Stimulated activated CD8-positive, alpha-beta memory T cell treated with anti-CD3 and anti-CD28 coated beads, Interleukin-2, amount 100 ng/mL, for 48 hours (primary cell): ENCODE measurements around the gene TMEM178B.
"Not testable (repeated sequence)": the region's sequence is repeated elsewhere in the genome, so short reads cannot be mapped to it uniquely, and the experiment has no call there.

Experiments
- DNase-seq, 2 donors: peaks; one replicate each; pipeline ENCODE4 v3.0.0-alpha.2; 2020; ENCODE audit warnings: low read depth in 2 of 2

TMEM178B gene

GRCh38 chr7:141073641-141074161, at the start of gene TMEM178B:
Gene TMEM178B, plus strand, starts transcription at chr7:141074064.
- DNase-seq: no peak

DNA sequence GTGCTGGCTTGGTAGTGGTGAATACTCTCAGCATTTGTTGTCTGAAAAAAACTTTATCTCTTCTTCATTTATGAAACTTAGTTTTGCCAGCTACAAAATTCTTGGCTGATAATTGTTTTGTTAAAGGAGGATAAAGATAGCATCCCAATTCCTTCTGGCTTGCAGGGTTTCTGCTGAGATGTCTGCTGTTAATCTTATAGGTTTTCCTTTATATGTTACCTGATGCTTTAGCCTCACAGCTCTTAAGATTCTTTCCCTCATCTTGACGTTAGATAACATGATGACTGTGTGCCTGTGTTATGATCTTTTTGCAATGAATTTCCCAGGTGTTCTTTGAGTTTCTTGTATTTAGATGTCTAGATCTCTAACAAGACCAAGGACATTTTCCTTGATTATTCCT, 49.2 kb upstream of the TMEM178B start:
- DNase-seq: no peak

DNA sequence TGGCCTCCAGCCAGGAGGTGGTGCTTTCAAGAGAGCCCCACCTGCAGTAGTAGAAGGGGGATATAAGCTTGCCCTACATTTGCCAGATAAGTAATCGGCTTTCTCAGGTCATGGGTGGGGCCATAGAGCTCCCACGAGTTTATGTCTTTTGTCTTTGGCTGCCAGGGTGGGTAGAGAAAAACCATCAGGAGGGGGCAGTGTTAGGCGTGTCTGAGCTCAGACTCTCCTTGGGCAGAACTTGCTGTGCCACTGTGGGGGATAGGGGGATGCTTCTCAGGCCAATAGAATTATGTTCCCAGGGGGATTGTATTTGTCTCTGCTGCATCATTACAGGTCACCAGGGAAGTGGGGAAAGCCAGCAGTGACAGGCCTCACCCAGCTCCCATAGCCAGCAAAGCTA, 46.8 kb upstream of the TMEM178B start:
- no peak for DNase-seq

DNA sequence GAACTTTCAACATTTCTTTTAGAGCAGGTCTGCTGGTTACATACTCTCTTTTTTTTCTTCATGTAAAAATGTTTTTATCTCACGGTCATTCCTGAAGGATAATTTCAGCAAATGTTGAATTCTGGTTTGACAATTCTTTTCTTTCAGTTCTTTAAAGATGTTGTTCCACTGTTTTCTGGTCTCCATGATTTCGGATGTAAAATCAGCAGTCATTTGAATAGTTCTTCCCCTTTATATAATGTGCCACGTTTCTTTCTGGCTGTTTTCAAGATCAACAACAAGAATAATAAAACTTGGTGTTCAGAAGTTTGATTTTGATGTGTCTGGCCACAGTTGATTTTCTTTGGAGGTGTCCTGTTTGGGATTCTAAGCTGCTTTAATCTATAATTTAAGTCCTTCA, 45.1 kb upstream of the TMEM178B start:
- DNase-seq: no peak

- not testable (repeated sequence) for DNase-seq
Observed at GRCh38 chr7:141032539-141033323, 41.1 kb upstream of the TMEM178B start.

DNA sequence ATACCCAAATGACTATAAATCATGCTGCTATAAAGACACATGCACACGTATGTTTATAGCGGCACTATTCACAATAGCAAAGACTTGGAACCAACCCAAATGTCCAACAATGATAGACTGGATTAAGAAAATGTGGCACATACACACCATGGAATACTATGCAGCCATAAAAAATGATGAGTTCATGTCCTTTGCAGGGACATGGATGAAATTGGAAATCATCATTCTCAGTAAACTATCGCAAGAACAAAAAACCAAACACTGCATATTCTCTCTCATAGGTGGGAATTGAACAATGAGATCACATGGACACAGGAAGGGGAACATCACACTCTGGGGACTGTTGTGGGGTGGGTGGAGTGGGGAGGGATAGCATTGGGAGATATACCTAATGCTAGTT, 35.8 kb upstream of the TMEM178B start:
- DNase-seq: not testable (repeated sequence)

DNA sequence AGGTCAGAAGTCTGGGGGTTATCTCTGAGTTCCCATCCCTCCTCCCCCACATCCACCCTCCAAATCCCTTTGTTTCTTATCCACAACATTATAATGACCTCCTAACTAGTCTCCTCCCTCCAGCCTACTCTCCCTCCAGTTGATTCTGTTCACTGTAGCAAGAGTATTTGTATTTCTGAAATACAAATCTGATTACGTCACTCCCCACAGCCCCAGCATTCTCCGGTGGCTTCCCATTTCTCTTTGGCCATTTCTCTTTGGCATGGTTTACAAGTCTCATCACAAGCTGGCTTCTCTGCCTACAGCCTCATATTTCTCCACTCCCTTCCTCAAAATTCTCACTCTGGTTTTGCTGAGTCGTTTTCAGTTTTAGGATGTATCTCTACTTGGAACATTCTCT, 34.5 kb upstream of the TMEM178B start:
- no peak for DNase-seq

- DNase-seq: no peak
Observed at GRCh38 chr7:141042222-141043193, 31.4 kb upstream of the TMEM178B start.

- DNase-seq: no peak
Observed at GRCh38 chr7:141043616-141044015, 30.2 kb upstream of the TMEM178B start.

DNA sequence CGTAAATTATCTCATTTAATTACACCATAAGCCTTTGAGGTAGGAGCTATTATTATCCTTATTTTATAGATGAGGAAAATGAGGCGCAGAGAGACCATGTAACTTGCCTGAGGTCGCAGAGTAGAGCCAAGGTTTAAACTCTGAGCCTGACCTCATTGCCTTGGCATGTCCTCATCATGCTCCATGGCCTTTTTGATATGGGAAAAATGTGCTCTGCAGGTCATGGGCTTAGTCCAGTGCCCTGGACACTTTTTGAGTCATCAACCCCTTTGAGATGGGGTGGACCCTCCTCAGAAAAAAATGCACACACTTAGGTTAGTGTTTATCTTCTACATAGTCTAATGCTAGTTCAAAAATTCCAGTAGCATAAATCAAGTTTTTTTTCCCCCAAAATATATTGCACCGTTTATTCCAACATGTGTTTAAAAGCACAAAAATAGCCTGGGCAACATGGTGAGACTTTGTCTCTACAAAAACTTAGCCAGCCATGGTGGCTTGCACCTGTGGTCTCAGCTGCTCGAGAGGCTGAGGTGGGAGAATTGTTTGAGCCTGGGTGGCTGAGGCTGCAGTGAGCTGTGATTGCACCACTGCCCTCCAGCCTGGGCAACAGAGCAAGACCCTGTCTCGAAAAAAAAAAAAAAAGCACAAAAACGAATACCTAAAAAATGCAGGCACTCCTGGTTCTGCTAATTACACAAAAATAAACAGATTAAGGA, 28.6 kb upstream of the TMEM178B start:
- no peak for DNase-seq

DNA sequence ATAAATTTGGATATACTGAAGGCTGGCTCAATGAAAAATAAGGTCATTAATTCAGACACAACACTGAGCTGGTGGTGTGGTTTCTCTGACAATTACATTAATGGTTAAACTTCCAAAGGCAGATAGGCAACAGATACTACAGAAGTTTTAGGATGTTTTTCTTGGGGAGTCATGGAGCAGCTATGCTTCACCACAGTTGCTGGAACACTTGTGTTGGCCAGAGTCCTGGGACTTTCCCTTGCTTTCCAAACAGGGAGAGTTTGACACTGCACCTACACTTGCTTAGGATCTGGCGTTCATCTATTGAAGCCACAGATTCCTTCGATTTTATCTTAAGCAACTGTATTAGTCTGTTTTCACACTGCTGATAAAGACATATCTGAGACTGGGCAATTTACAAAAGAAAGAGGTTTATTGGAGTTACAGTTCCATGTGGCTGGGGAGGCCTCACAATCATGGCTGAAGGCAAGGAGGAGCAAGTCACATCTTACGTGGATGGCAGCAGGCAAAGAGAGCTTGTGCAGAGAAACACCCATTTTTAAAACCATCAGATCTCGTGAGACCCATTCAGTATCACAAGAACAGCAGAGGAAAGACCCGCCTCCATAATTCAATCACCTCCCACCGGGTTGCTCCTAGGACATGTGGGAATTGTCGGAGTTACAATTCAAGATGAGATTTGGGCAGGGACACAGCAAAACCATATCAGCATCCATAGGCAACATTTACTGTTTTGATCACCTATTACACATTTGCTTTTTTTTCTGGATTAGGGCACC, 27.8 kb upstream of the TMEM178B start:
- DNase-seq: no peak

DNA sequence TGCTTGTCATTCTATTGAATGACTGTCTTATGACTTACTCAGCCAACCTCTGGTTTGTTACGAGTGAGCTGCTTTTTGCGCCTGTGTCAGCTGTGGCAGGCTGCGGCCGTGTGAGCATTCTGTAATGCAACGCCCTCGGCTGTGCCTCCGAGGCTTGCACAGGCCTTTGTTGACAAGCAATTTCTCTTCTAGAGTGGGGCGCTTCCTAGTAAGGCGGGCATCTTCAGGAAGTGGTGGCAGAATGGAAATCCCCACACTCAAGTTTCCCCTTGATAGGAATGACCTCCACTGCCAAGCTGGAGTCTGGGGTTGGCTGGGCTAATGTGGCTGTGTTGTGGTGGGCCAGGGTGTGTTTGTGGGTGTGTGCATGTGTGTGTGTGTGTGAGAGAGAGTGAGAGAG, 20.2 kb upstream of the TMEM178B start:
- no peak for DNase-seq

GRCh38 chr7:141055146-141055545, 18.7 kb upstream of the TMEM178B start:
- DNase-seq: no peak

DNA sequence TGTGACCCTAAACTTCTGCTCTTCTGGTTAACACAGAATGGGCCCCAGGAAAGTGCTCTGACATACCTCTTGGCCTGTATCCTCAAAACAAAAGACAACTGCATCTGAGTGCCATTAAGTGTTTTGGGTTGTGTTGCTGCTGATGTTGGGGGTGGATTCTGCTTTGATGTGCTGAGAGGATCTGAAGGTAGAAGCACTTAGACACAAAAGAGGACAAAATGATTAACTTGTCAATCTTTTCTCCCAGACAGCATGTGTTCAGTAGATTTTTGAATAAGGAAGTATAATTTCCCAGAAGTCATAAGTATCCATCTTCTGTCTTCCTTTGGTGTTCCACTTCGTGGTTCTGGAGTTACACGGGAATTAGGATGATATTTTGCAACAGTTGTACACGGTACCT, 16.1 kb upstream of the TMEM178B start:
- no peak for DNase-seq

DNA sequence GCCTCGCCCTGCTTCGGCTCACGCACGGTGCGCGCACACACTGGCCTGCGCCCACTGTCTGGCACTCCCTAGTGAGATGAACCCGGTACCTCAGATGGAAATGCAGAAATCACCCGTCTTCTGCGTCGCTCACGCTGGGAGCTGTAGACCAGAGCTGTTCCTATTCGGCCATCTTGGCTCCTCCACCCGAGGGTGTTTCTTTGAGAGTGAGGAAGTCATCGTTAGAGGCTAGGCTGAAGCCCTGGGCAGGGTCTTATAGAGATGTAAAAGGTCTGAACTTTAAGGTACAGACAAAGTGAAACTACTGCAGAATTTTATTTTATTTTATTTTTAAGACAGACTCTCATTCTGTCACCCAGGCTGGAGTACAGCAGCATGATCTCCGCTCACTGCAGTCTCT, 6.0 kb upstream of the TMEM178B start:
- not testable (repeated sequence) for DNase-seq

DNA sequence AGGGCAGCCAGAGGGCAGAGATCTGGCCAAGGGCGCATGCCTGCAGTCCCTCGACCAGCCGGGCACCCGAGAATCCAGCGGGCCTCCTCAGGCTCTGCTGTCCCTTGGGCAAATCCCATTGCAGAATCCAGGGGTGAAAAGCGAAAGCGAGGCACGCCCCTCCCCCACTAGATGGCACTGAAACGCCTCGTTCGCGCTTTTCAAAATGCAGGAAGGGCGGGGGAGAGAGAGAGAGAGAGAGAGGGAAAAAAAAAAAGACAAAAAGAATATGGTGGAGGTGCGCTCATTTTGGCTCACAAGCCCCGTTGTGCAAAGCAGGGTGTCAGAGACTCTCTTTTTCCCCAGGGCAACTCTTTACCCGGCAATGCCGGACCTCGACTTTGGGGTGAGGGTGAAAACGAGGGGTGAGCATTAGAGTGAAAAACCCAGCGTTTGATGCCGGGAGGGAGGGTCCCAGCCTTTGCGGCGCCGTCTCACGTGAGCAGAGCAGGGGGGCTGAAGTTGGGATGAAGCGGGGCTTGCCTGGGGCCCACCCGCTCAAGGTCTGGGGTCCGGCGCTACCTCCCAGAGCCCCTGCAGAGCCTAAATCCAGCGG, 2.5 kb upstream of the TMEM178B start:
- no peak for DNase-seq

- DNase-seq: no peak
Observed at GRCh38 chr7:141071855-141072547, 1.9 kb upstream of the TMEM178B start.

DNA sequence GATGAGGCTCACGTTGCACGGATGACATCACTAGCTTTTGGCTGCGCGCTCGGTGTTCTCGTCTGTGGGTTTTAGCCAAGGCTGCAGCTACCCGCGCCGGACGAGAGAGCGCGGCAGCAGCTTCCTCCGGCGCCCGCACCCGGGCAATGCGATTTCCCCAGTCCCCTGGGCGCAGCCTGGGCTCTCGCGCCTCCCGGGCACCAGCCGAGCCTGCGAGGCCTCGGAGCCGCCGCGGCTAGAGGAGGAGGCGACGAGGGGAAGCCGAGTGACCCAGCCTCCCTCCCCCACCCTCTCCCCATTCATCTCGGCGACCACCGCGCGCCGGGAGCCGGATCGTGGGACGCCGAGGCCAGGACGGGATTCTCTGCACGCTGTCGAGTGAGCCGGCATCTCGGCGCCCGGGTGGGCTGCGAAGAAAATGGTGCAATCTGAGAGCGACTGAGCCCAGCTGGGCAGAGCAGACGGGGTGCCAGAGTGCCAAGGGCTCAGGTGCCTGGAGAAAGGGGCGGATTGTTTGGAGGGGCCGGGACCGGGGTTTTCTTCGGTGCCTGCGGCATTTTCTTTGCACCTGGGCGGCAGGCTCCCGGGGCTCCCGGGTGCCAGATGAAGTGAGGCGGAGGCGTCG, 1.2 kb upstream of the TMEM178B start:
- no peak for DNase-seq

DNA sequence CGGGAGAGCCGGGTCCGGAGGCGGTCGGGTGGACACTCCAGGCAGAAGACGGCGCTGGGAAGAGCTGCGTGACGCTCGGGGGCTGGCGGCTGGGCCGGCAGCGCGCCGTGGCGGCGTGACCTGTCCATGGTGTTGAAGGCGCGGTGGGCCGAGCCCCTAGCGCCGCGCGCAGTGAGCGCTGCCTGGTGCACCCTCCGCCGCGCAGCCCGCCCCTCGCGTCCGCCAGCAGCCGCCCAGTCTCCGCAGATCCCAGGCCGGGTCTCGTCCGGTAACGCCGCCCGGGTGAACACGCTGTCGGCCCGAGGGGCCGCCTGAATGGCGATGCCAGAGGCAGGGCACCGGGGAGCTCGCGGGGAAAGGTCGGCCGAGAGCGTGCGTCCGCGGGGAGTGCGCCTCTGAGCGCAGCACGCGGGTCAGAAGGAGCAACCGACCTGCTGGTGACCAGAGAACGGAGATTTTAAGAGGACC, 657 bp upstream of the TMEM178B start:
- no peak for DNase-seq
